HG03159 (cell line): ENCODE results near the gene FAM149A.

ENCODE experiments used
- ATAC-seq: cut with Tn5 transposase; IDR thresholded peaks from one replicate; pipeline ENCODE4 v1.9.1; 2021; ENCODE audit warnings: mild to moderate bottlenecking, moderate library complexity; ENCODE audit not compliant: unreplicated experiment

The FAM149A gene

GRCh38 chr4:186104890-186105646 lies 564 bp downstream of the FAM149A start:
- peak; percentile 36 for ATAC-seq

- ATAC-seq: peak; percentile 12
Measured at GRCh38 chr4:186105647-186106321, 1.3 kb downstream of the FAM149A start.

- ATAC-seq: no peak
Measured at GRCh38 chr4:186107947-186108346, 3.4 kb downstream of the FAM149A start.

DNA sequence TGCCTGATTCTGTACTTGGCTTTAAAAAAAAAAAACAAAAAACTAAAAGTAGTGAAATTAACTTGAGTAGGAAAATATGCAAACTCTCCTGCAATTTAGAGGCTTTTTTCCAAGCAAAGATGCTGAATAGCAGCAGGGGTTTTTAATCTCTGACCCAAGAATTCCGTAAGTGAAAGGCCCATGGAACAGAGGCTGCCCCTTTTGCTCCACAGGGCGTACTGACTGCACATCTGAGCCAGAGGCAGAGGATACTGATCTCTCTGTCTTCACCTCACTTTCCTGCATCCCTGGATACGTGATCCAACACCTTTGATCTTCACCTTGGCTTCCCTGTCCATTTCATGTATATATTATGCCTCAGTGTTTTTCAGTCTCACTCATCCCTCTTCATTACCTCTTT lies 3.9 kb downstream of the FAM149A start:
- ATAC-seq: no peak

GRCh38 chr4:186109245-186109644 lies 4.7 kb downstream of the FAM149A start:
- ATAC-seq: no peak

GRCh38 chr4:186116697-186117096 lies 12.2 kb downstream of the FAM149A start:
- ATAC-seq: no peak

- ATAC-seq: no peak
Measured at GRCh38 chr4:186118582-186118981, 14.1 kb downstream of the FAM149A start.

DNA sequence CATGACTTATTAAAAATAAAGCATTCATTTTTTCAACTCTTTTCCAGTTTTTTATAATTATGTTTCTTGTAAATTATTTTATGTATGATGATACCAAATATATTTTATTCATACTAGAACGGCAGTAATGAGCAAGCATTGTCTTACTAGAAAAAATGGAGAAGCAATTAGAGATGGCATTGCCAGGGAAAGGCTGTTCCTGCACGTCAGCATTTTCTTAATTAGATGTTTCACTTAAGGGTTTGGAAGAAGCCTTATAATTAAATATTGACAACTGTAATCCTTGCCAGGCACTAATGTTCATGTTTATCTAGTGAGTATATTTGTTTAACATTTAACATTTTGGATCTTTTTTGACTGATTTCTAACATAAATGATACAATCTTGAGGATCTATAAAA lies 16.6 kb downstream of the FAM149A start:
- no peak for ATAC-seq

DNA sequence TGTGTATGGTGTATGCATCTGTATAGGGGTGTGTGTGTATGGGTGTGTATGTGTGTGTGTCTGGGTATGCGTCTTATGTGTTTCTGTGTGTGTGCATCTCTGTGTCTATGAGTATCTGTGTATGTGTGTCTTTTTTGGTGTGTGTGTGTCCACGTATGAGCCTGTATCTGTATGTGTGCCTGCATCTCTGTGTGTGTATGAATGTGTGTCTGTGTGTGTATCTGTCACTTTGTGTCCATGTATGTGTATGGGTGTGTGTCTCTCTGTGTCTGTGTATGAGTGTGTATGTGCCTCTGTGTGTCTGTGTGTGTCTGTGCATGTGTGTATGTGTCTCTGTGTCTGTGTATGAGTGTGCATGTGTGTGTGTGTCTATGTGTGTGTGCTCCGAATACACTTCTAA lies 24.3 kb downstream of the FAM149A start:
- ATAC-seq: no peak

GRCh38 chr4:186131935-186132334 lies 27.4 kb downstream of the FAM149A start:
- no peak for ATAC-seq

GRCh38 chr4:186132577-186133242 lies 28.2 kb downstream of the FAM149A start:
- ATAC-seq: no peak

DNA sequence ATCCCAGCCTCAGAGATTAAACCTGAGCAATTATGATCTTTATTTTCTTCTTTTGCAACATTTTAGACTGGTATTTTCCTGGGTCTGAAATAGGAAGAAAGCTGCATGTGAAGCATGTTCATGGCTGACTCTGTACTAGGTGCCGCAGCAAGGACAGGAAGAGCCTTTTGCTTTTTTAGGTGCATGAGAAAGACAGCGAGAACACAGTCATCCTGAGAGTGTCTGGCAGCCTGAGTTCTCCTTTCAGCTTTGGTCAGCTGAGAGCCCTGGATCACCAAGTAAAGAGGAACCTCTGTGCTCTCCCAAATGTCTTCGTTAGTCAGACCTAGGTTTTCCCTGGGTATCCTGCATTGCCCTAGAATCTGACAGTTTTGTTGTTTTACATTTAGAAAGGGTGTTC lies 29.8 kb downstream of the FAM149A start:
- ATAC-seq: peak; percentile 99

DNA sequence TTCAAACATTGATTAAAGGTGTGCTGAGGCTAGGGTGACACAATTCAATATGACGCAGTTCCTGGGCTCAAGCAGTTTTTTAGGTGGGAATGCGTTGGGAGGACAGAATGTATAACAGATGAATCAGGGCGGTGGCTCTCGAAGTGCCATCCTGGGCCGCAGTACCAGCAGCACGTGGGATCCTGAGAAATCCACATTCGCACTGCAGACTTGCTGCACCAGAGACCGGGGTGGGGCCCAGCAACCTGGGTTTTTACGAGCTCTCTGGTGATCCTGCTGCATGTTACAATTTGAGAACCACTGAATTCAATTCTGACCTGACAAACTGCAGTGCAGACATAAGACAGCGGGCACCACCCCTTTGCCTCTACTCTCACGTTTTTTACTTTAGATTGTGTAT lies 30.4 kb downstream of the FAM149A start:
- no peak for ATAC-seq

DNA sequence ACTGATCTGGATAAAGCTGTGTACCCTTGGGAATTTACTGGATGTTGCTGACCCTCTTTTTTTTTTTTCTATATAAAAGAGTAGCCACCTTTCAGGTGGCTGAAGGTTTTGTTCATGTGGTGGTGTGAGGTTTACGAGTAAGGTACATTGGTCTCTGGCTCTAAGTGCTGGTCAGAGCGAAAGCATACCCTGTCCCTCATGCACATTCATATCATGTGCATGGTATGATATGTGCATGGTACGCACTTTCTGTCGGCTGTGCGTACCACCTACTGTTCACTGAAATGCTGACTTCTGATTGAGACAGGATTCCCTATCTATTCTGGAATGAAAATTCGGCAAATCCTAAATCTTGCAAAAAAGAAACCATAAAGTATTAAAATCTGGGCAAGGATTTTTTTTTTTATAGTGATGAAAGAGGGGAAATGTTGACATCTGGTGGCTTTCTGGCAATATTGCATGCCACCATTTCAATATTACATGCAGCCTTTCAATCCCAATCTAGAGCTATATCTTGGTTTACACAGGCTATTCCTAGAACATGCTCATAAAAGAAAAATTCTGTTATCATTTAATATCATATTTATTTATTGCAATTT lies 32.8 kb downstream of the FAM149A start:
- ATAC-seq: peak; percentile 39

GRCh38 chr4:186144198-186144945 lies 39.9 kb downstream of the FAM149A start:
- peak; percentile 69 for ATAC-seq

DNA sequence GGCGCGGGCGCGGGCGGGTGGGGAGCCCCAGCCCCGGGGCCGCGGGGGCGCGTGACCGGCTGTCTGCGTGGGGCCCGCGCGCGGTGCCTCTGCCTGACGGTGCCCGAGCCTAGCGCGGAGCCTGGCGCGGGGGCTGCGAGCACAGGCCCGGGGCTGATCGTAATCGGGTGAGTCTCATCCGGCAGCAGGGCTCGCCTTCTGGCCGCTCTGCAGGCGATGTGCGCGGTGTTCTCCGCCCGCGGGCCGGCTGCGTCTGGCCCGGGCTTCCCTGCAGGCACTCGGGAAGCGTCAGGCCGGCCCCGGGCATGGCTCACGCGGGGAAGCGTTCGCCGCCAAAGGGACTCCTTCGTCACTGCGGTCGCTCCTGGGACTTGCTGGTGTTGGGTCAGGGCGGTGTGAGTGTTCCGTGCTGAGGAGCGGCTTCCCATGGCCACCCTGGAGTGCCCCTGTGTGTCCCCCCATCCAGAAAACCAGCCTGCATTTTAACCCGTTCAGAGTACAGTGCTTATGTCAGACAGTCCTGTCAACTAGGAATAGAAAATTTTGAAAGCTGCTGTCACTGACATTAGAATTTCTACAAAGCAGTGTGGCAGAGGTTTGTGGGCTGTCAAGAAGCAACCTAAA lies 40.6 kb downstream of the FAM149A start:
- peak; percentile 30 for ATAC-seq

- no peak for ATAC-seq
Measured at GRCh38 chr4:186146458-186146857, 42.0 kb downstream of the FAM149A start.

GRCh38 chr4:186148336-186148975 lies 44.0 kb downstream of the FAM149A start:
- no peak for ATAC-seq

- no peak for ATAC-seq
Measured at GRCh38 chr4:186149872-186150271, 45.4 kb downstream of the FAM149A start.

DNA sequence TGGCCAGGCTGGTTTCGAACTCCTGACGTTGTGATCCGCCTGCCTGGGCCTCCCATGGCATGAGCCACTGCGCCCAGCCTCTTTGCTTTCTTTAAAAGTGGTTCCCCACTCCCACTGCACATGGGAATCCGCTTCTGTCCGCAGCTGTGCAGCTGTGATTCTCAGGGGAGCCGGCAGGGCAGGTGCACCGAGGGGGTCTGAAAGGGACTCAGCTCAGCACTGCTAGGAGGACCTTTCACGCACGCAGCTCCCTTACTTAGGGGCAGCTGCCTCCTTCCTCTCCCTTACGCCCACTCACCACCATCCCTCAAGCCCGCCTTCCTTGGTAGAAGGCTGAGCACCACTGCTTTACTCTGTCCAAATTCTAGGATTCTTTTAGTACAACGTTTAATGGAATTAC lies 46.4 kb downstream of the FAM149A start:
- ATAC-seq: no peak
